Activated CD4-positive, alpha-beta T cell treated with anti-CD3 and anti-CD28 coated beads for 1 hour (primary cell): ENCODE results near the gene GC.
"Not testable (repeated sequence)": the region's sequence is repeated elsewhere in the genome, so short reads cannot be mapped to it uniquely, and the experiment has no call there.

ENCODE experiments used
- DNase-seq: peaks from one replicate; pipeline ENCODE4 v3.0.0-alpha.2; 2020

GC gene

GRCh38 chr4:71765350-71765749 is 18.5 kb downstream of the GC start:
- no peak for DNase-seq

DNA sequence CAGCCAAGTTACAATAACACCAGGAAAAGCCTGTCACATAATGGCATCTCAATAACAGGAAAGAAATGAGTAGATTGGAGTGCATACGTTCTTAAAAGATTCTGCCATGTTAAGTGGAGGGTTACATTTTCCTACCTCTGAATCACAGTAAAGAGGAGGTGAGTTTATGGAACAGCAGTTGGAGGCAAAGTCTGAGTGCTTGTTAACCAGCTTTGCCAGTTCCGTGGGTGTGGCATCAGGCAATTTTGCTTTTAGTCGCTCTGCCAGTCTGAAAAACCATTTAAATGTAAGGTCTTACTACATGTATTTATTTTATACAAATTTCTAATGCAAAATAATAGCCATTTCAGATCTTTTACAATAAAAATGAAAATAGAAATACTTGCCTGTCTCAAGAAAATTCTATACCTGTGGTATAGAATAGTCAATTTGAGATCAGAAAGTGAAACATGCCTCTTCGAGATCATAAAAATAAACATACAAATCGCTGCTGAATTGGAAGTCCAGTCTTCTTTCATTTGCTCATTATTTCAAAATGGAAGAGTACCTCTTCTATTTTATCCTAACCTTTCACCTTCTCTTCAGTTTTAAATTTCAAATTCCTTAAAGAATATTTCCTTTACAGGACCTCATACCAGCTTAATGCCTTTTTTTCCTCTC is 31.4 kb downstream of the GC start:
- no peak for DNase-seq

DNA sequence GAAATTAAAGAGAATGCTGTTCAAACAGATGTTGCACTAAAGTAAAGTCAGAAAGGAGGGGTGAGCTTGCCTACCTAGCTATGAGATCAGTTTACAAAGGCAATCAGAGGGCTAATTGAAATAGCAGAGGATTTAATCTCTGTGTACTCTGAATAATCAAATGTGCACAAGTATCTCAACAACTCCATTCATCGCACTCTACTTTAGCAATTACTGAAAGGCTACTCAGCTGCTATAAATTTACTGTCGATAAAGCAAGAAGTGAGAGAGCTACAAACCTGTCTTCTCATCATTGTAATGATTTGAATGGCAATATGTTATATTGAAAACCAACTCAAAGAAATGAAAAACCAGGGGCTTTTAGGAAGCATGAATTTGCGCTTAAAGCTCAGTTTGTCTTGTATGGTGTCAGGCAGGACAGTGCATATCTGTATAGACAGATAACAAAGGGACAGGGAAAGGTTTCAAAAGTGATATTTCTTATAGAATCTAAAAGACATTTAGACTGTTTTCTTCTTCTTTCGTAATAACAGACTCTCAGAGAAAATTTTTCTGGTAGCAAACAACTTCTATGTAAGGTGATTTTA is 34.8 kb downstream of the GC start:
- no peak for DNase-seq

GRCh38 chr4:71746379-71746778 is 37.5 kb downstream of the GC start:
- DNase-seq, result no peak

DNA sequence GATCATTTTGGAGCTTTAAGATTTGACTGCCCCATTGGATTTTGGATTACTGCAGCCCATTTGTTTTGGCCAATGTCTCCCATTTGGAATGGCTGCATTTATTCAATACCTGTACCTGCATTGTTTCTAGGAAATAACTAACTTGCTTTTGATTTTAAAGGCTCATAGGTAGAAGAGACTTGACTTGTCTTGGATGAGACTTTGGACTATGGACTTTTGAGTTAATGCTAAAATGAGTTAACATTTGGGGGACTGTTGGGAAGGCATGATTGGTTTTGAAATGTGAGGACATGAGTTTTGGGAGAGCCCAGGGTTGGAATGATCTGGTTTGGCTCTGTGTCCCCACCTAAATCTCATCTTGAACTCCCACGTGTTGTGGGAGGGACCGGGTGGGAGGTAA is 45.1 kb downstream of the GC start:
- DNase-seq, result not testable (repeated sequence)

DNA sequence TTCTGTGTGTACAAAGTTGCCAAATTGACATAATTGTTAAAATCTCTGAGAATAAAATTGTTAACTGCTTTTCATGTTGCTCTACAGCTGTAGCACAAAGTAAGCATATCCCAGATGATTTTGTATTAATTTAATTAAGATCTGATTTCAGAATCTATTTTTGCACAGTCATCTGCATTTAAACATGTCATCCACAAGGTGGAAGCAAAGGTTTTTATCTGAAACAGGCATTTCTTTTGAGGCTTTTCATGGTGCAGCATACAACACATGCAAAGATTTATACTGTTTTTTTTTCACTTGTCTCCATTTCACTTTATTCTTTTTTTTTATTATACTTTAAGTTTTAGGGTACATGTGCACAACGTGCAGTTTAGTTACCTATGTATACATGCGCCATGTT is 51.2 kb downstream of the GC start:
- no peak for DNase-seq

DNA sequence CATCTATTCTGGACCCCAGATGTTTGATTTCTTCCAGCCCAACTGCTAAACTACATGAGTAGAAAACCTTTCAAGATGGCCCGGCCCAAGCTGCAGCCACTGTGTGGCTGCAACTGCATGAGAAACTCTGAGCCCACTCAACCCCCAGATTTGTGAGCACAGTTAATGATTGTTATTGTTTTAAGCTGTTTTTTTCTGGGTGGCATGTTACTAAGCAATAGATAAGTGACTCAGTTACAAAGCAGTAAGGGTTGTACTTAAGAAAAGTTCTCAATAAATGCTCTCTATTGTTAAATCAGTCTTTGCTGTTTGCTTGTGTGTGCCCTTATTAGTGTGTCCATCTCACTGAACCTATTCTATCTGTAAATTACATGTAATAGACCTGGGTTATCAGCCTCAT is 51.8 kb downstream of the GC start:
- DNase-seq, result no peak

DNA sequence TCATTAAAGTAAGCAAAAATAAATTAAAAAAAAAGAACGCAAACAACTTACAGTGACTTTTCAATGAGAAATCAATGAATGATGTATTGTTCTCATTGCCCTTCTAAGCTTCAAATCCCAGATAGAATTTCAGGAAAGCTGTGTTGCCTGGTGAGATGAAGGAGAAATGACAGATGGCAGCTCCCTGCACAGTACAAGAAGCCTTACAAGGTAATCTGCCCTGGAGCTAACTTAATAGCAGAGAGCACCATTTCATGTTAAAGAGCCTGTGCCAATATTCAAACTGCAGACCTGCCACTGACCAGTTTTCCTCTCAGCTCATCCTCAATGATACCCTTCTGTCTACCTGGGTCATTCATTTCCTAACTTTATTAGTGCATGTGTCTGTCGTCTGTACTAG is 54.0 kb downstream of the GC start:
- no peak for DNase-seq

- no peak for DNase-seq
Measured at GRCh38 chr4:71713611-71714203, 70.2 kb downstream of the GC start.

DNA sequence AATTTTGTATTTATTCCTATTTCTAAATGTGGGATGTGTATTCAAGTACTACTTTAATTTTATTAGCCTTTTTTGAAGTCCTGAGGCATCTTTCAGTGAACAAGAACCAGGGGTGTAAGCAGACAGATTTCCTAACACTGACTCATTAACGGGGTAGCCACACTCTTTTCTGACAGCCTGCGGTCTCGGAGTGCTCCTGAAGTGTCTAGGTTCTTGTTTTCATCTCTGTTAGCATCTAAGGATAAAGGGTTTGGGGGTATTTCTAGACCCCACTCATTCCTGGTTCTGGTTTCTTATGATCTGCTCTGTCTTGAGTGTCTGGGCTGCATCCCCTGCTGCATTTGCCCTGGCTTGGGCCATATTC is 71.9 kb downstream of the GC start:
- no peak for DNase-seq

- DNase-seq, result no peak
Measured at GRCh38 chr4:71711044-71711984, 72.6 kb downstream of the GC start.

- no peak for DNase-seq
Measured at GRCh38 chr4:71709961-71710360, 73.9 kb downstream of the GC start.

DNA sequence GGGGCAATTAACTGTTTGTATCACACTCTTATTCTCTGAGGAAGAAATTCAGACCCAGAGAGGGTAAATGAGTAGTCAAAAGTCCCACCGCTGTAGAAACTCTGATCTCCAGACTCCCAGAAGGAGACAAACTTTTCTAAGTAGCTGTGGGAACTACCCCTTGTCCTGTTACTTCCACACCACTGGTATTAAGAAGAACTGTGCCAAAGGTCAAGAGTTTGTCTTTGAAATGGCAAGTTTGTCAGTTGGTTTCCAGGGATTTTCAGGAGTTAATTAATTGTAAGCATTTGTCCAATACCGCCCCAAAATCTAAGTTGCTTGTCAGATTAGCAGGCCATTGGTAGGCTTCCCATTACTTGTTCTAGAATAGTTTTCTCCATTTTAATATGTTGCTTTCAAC is 85.7 kb downstream of the GC start:
- no peak for DNase-seq

GRCh38 chr4:71697031-71697430 is 86.8 kb downstream of the GC start:
- DNase-seq, result no peak

- DNase-seq, result no peak
Measured at GRCh38 chr4:71694961-71695360, 88.9 kb downstream of the GC start.

DNA sequence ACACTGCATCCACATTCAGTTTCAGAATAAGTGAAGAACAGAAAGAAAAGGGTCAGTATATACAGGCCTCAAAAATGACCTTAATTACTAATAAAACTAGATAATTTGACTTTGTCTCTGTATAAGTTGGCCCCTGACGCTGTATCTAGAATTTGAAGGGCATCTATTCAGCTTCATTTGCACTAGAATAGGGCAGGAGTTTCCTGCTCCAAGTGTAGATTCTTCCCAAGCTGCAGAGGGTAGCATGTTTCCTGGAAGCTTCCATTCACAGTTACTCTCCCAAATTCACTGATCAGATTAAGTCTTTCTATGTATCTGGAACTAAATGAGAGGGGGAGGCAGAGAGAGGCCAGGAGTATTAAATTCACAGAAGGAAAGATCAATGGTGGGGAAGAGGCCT is 90.9 kb downstream of the GC start:
- no peak for DNase-seq

GRCh38 chr4:71692198-71692597 is 91.7 kb downstream of the GC start:
- DNase-seq, result no peak
